HG03108 (cell line): ENCODE results near the gene ITIH2.
"Not testable (repeated sequence)": the region's sequence is repeated elsewhere in the genome, so short reads cannot be mapped to it uniquely, and the experiment has no call there.

Experiments used
- ATAC-seq: cut with Tn5 transposase; IDR thresholded peaks from one replicate; pipeline ENCODE4 v1.9.1; 2021; ENCODE audit warnings: moderate library complexity; ENCODE audit not compliant: unreplicated experiment

Gene ITIH2, protein sequence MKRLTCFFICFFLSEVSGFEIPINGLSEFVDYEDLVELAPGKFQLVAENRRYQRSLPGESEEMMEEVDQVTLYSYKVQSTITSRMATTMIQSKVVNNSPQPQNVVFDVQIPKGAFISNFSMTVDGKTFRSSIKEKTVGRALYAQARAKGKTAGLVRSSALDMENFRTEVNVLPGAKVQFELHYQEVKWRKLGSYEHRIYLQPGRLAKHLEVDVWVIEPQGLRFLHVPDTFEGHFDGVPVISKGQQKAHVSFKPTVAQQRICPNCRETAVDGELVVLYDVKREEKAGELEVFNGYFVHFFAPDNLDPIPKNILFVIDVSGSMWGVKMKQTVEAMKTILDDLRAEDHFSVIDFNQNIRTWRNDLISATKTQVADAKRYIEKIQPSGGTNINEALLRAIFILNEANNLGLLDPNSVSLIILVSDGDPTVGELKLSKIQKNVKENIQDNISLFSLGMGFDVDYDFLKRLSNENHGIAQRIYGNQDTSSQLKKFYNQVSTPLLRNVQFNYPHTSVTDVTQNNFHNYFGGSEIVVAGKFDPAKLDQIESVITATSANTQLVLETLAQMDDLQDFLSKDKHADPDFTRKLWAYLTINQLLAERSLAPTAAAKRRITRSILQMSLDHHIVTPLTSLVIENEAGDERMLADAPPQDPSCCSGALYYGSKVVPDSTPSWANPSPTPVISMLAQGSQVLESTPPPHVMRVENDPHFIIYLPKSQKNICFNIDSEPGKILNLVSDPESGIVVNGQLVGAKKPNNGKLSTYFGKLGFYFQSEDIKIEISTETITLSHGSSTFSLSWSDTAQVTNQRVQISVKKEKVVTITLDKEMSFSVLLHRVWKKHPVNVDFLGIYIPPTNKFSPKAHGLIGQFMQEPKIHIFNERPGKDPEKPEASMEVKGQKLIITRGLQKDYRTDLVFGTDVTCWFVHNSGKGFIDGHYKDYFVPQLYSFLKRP

DNA sequence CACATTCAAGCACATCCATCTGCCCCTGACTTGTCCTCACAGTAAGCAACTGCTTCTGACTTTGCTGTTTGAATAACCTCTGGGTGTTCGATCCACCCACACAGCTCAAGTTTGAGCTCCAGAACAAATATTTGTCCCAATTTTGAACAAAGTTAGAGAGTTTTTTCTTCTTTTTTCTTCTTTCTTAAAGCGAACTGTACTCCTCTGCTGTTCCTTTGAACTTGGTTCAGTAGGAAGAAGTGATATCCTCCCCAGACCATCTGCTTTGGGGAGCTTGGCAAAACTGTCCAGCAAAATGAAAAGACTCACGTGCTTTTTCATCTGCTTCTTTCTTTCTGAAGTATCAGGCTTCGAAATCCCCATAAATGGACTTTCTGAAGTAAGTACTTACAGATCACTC, at the start of gene ITIH2:
ITIH2 (plus strand) TSS at position 177 of the 400 bp plus-strand sequence; CDS start at position 296, 119 bp downstream.
- ATAC-seq = no peak

DNA sequence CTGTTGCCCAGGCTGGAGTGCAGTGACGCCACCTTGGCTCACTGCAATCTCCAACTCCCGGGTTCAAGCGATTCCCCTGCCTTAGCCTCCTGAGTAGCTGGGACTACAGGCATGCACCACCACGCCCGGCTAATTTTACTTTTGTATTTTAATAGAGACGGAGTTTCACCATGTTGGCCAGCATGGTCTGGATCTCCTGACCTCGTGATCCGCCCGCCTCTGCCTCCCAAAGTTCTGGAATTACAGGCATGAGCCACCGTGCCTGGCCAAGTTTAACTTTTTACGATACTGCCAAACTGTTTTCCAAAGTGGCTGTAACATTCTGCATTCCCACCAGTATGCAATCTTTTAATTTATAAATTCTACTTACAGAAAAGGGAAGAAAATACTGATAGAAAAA, 46.0 kb upstream of the ITIH2 start:
- ATAC-seq = not testable (repeated sequence)

DNA sequence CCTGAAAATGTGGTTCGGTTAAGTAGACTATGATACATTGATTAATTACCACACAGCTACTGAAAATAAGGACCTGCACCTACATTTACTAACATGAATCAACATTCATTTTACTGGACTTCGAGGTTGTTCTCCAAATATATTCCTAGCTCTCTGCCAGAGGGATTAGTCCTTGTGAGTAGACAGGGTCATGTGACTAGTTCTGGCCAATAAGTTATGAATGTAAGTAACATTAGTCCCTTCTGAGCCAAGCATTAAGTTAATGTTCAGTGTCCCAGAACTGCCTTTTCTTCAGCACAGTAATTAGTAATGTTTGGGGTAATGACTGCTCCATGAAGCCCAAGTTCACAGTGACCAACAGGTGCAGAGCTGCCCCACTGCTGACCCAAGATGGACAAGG, 45.6 kb upstream of the ITIH2 start:
- ATAC-seq = no peak

DNA sequence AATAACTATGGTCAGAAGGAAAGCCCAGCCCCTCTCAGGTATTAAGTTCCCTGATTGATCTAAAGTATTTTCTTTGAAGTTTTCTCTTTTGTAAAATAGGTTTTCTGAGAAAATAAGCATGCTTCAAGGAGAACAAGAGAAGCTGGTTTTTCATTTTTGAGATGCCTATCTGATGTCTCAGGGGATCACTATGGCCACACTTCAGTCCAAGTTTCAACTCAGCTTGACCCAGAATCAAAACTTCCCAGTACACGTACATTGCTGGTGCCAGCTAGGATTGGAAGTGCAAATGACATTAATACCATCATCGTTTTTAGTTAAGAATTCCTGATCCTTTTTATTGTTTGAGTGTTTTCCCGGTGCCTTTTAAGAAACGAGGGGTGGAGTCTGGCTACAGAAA, 43.6 kb upstream of the ITIH2 start:
- ATAC-seq = no peak

DNA sequence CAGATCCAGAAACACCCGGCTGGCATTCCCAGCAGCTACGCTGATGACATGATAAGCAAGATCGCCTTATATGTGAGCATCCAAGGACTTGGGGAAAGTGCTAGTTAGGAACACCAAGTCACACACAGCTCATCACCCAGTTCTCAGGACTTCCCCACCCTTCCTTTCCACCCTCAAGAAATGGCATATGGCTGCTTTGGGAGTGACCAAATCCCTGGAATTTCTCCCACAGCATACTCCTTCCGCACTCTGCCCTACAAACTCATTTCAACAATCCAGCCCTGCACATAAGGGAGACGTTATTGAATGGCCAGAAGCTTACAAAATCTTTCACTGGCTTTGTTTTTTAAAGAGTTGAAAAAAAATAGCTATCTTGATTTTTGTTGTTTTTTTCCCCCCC, 40.6 kb upstream of the ITIH2 start:
- ATAC-seq = no peak

DNA sequence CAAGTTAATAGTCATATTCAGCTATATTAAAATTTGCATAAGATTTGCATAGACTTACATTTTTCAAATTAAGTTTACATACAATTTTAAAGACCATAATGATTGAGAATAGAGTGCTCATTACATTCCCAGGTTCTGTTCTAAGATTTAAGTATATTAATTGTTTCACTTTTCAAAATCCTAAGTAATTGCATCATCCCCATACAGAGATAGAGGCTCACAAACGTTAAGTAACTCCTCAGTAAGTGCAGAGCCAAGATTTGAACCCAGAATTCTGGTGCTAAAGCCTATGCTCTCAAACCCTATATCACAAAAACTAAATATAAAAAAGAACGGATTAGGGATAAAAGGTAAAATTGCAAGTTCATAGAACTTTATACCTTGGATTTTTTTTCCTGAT, 38.4 kb upstream of the ITIH2 start:
- ATAC-seq = no peak

DNA sequence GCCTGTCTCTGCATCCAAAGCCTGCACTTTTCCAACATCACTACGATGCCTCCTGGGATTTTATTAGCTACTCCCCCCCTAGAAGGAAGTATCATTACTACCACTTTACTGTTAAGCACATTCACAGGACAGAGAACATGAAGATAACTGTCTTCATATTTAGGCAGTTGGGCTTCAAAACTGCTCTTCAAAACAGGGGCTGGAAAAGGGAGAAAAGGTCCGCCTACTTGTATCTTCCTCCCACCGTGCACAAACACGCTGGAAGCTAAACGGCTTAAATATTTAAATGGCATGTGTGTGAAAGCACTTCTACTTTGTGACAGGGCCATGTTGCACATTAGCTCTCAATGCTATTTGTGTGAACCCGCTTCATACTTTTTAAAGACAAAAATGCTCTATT, 37.3 kb upstream of the ITIH2 start:
- no peak for ATAC-seq

DNA sequence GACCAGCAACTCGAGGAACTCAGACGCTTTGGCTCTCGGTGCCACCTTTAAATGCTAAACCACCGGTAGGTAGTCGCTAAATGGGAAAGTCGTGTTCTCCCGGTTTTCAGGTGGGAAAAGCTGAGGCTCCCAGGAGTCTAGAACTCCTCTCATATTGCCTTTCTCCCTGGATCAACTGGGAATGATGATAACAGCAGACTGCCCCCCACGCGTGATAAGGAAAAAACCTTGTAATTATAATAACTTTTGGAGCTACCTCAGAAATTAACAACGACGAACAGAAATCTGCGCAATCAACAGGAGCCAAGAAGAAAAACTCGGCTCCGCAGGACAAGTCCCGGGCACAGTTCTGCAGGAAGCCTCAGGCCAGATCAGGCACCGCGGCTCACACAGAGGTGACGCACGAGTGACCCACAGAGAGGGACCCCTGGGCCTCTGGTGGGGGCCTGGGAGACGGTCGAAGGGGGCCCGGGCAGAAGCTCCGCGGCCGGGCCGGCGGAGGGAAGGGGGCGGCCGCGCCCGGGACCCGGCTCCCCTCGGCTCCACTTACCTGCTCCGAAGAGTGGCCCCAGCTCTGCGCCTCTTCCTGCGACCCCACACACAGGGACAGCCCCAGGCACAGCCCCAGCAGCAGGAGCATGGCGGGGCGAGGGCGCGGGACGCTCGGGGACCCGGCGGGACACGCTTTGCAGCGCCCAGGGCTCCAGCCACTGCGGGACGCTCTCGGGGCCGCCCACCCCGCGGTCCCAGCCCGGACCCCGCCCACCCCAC, 36.7 kb upstream of the ITIH2 start, which contains the start of gene ITIH5:
ITIH5 (minus strand) TSS at position 714 of the 771 bp plus-strand sequence; CDS start at position 640, 74 bp downstream.
- no peak for ATAC-seq

DNA sequence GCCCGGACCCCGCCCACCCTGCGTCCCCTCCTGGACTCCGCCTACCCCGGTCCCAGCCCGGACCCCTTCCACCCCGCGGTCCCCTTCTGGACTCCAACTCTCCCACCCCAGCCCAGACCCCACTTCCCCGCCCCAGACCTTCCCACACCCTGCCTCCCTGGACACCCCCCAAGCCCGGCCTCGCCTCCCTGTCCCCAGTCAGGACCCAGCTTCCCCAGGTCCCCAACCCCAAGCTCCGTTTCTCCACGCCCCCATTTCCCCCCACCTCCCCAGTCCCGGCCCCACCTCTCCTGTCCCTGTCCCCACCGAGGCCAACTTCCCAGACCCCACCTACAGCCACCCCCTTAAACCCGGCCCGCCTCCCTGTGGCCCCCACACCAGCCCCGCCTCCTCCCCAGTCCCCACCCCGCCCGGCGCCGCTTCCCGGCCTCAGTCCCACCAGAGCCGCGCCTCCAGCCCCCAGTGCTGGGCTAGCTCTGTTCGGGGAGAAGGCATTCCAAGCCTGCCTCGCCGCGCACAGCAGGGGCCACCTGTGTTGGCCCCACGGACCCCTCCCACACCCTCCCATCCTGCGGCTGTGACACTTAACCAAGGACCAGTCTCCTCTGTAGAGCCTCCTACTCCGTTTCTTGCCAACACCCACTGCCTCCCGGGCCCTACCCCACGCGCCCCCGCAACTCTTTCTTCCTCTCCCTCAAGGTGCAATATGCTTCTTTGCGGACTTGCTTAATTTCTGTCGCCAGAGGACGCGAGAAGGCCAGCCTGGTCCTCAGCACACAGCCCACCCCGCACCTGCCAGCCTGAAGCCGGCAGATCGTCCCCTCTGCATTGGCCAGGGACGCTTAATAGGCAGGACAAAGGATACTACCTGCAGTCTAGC, 35.6 kb upstream of the ITIH2 start:
- no peak for ATAC-seq

DNA sequence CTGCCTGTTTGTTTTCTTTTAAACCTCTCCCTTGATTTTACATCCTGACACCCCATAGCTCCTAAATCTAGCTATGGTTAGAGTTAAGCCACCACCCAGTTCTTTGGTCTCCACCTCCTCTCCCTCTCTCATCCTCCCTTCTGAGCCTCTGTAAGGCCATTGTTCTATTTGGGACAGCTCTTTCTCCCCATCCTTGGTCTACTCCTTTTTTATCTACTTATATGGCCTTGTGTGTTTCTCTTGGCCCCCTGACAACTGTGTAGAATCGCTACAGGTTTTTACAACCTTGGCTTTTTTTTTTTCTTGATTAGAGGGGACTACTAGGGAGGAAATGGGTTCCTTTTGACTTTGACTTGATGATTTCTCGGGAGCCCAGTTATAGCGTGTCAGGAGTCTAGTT, 33.0 kb upstream of the ITIH2 start:
- no peak for ATAC-seq

DNA sequence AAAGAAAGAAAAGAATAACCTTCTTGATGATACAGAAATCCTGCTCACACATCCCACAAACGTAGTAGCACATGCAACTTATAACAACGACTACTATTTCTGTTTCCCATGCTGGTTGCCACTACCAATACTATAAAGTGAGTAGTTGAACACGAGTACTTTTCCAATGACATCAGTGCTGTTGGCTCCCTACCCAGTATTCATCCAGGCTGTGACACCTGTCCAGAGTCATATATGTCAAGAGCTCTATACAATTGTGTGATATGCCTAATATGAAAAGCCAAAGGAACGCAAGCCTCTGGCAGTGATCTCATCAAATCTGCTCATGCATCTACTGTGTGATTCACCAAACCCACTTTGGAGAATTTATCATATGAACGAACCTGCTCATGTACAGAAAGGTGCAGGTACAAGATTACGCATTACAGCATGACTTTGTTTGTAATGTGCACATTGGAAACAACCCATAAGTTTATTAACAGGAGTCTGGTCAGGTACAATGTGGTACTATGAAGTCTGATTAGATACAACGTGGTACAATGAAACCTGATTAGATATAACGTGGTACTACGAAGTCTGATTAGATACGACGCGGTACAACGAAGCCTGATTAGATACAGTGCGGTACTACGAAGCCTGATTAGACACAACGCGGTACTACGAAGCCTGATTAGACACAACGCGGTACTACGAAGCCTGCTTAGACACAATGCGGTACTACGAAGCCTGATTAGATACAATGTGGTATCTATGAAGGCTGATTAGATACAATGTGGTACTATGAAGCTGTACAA, 30.6 kb upstream of the ITIH2 start:
- ATAC-seq = no peak

DNA sequence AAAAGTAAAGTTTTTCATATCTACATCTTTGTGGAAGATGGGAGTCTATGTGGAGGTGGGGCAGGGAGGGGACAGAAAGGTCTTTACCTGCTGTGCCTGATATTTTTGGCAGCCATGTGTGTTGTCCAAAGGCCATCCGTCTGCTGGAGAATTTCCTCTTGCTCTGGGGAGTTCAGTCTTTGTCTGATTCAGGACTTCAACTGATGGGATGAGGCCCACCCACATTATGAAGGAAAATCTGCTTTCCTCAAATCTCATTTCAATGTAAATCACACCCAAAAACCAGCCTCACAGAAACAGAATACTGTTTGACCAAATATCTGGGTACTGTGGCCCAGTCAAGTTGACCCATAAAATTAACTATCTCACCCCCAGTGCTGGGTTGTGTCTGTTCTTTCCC, 23.9 kb upstream of the ITIH2 start:
- no peak for ATAC-seq

DNA sequence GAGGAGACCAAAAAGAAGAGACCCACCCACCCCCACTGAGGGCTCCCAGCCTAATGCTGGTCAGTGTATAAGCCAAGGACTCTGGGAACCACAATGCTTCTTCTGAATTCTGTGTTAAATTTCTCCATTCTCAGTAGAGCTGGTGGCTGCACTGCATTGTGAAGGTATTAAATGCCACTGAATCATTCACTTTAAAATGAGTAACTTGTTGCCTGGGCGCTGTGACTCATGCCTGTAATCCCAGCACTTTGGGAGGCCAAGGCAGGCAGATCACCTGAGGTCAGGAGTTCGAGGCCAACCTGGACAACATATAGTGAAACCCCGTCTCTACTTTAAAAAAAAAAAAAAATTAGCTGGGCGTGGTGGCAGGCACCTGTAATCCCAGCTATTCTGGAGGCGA, 23.0 kb upstream of the ITIH2 start:
- ATAC-seq = not testable (repeated sequence)

DNA sequence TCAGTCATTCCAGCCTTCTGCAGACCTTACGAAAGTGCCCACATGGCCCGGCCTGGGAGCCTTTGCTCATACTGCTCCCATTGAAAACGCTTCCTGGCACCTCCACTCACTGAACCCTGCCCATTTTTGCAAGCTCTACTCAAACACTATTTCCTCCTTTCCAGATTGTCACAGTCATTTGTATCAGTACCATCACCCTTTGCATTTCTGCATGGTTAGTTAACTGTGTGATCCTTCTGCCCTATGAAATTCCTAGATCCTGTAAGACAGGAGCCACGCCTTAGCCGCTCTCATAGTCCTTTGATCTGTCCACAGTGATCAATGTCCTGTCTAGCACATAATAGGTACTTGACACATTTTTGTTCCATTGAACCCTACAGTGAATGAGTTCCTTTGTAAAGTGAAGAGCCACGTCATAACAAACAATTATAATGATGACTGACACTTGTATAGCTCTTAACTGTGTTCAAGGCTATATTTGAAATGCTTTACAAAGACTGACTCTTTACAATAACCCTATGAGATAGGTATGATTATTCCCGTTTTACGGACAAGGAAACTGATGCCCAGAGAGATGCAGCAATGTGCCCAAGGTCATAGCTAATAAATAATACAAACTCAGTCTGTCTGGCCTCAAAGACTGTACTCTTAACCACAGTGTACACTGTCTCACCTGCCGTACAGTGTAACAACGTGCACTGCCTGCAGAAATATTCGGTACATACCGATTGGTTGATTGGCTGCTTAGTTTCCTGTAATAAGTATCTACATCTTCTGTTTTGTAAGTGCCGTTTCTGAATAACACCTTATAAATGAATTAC, 16.6 kb upstream of the ITIH2 start:
- no peak for ATAC-seq

DNA sequence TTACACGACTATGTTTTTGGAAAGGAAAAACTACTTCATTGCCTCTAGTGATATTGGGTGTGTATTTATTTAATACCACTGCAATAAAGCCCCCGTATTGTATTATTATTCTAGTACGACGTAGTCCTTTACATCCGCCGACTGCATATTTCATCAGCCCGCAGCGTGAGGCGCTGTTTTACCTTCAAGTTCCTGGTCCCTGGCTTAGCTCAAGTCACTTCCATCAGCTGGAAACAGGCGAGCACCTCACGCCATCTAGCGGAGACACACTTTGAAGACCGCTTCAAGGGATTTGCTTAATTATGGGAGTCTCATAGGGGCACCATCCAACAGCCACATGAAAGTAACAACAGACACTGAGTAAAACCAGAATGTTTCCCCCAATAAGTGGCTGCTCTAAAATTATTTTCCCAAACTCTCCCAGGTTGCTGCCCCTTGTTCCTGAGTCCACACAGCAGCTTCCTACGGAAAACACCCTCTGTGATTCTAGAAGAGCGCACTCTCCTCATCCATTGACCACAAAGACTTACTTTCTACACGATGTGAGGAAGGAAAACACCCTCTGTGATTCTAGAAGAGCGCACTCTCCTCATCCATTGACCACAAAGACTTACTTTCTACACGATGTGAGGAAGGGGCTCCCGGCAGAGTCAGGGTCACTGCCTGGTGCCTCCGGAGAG, 15.7 kb upstream of the ITIH2 start:
- peak; percentile 97 for ATAC-seq

DNA sequence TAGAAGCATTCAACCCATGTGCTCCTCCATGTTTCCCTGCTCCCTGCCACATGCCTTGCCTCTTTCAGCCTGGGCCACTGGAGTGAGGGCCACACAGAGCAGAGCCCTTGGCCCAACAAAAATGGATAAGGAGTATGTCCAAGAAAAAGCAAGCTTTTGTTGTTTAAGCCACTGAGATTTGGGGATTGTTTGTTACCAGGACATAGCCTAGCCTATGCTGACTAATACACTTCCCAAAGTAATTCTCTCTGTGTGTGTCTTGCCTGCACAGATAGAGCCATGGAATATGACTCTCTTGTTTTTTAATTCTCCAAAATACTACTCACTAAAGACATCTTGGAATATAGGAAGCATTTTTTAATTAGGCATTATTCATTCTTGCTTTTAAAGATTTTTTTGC, 13.5 kb upstream of the ITIH2 start:
- ATAC-seq = no peak

DNA sequence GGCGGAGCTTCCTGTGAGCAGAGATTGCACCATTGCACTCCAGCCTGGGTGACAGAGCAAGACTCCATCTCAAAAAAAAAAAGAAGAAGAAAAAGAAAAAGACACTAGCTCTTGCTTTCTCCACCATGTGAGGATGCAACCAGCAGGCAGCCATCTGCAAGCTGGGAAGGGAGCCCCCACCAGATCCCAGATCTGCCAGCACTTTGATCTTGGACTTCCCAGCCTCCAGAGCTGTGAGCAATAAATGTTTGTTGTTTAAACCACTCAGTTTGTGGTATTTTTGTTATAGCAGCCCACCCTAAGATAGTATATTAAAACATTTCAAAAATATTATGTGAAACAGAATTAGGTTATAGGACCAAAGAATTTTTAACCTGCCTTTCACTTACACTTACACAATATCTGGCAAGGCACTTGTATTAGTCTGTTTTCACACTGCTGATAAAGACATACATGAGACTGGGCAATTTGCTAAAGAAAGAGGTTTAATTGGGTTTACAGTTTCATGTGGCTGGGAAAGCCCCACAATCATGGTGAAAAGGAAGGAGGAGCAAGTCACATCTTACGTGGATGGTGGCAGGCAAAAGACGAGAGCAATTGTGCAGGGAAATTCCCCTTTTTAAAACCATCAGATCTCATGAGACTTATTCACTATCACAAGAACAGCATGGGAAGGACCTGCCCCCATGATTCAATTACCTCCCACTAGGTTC, 12.1 kb upstream of the ITIH2 start:
- not testable (repeated sequence) for ATAC-seq
